GM18861 (cell line): ENCODE results near the gene FOXN3.

Experiments
- ATAC-seq: cut with Tn5 transposase; IDR thresholded peaks from one replicate; pipeline ENCODE4 v1.9.1; 2021; ENCODE audit not compliant: unreplicated experiment

Gene FOXN3

GRCh38 chr14:89417091-89417464, at the start of gene FOXN3:
Gene FOXN3 (minus strand): TSS chr14:89417233. CDS start chr14:89412476, 4,757 bp downstream.
- ATAC-seq, result peak; percentile 27

GRCh38 chr14:89466484-89466883, 49.5 kb upstream of the FOXN3 start:
- ATAC-seq, result no peak

- ATAC-seq, result no peak
These were observed 48.8 kb upstream of the FOXN3 start for GRCh38 chr14:89465876-89466275.

- ATAC-seq, result no peak
These were observed 44.2 kb upstream of the FOXN3 start for GRCh38 chr14:89461256-89461655.

GRCh38 chr14:89458713-89459420, 41.8 kb upstream of the FOXN3 start:
- ATAC-seq, result no peak

- ATAC-seq, result no peak
These were observed 40.0 kb upstream of the FOXN3 start for GRCh38 chr14:89457007-89457406.

- no peak for ATAC-seq
These were observed 38.4 kb upstream of the FOXN3 start for GRCh38 chr14:89455412-89455811.

GRCh38 chr14:89454996-89455395, 38.0 kb upstream of the FOXN3 start:
- no peak for ATAC-seq

- ATAC-seq, result no peak
These were observed 35.2 kb upstream of the FOXN3 start for GRCh38 chr14:89452281-89452680.

- no peak for ATAC-seq
These were observed 34.2 kb upstream of the FOXN3 start for GRCh38 chr14:89451229-89451628.

GRCh38 chr14:89447182-89447944, 30.3 kb upstream of the FOXN3 start:
- no peak for ATAC-seq

- no peak for ATAC-seq
These were observed 28.4 kb upstream of the FOXN3 start for GRCh38 chr14:89445273-89445973.

- ATAC-seq, result no peak
These were observed 27.6 kb upstream of the FOXN3 start for GRCh38 chr14:89444516-89445125.

GRCh38 chr14:89444044-89444443, 27.0 kb upstream of the FOXN3 start:
- no peak for ATAC-seq

GRCh38 chr14:89443042-89443629, 26.1 kb upstream of the FOXN3 start:
- no peak for ATAC-seq

- ATAC-seq, result no peak
These were observed 25.2 kb upstream of the FOXN3 start for GRCh38 chr14:89442280-89442679.

GRCh38 chr14:89440986-89441909, 24.2 kb upstream of the FOXN3 start:
- ATAC-seq, result no peak

GRCh38 chr14:89435892-89436656, 19.0 kb upstream of the FOXN3 start:
- no peak for ATAC-seq

GRCh38 chr14:89435492-89435891, 18.5 kb upstream of the FOXN3 start:
- no peak for ATAC-seq
